HG03196 (cell line): Measurements from ENCODE around the gene MTHFD1L.
"Not testable (repeated sequence)": the region's sequence is repeated elsewhere in the genome, so short reads cannot be mapped to it uniquely, and the experiment has no call there.

Source experiments
- ATAC-seq: cut with Tn5 transposase; IDR thresholded peaks from one replicate; pipeline ENCODE4 v1.9.1; 2021; ENCODE audit not compliant: unreplicated experiment

Gene MTHFD1L

DNA sequence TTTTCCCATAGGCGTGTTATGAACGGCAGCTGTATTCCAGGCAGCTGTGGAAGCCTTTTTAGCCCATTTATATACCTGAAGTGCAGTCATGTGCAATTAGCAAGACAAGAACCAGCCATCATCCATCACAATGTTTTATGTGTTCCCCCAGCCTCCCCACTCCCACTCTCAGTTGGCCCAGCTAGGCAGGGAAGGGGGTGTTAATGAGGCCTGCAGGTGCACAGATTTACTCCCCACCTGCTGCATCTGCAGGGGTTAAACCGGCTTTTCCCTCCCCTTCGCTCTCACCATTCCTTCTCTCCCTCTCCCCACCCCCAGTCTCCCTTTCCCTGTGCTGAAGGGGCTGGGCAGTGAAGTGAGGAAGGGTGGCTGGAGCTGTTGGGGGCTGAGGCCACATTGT, 224.5 kb downstream of the MTHFD1L start:
- no peak for ATAC-seq

DNA sequence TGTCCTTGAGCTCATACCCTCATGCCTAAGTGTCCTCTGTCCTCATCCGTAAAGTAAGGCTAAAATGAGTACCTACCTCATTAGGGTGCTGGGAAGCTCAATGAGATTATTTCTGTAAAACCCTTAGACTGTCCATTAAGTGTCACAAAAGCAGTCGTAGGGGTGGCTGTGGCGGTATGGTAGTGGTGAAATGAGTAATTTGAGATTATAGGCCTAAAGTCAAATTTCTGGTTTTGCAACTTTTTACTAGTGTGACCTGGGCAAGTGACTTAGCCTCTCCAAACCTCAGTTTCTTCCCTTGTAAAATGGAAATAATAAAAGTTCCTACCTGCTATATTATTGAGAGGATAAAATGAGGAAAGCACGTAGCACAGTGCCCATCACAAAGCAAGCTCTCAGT, 226.1 kb downstream of the MTHFD1L start:
- ATAC-seq = no peak

DNA sequence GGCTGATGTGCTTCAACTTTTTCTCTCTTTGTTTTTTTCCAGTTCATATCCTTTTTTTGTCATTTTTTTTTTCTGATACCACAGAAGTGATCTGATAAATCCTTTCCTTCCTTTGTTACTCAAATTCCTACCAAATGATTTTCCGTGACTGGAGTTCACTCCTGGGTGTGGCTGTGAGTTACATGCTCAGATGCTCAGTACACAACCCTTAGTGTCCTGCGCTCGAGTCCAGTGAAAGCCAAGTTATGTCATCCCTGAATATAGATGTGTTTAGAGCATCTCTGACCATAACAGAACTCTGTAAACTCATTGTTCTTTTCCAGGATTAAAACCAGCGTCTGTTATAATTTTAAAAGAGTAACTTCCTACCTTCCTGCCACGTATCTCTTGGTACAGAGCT, 227.1 kb downstream of the MTHFD1L start:
- no peak for ATAC-seq

DNA sequence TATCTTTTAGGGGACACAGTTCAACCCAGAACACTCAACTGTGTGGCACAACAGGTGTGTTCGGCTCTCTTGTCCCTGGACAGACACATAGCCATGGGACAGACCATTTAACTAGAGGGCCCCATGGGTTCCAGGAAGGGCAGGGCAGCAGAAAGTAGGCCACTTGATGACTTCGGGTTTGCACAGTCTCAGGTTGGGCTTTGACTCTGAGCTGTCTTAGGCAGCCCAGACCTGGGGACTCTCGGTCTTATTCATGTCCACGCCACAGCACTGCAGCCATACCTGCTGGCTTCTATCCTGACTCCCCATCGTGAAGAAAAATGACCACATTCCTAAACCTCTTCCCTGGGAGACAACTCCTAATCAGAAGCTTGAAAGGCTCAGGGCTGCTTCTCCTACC, 228.2 kb downstream of the MTHFD1L start:
- ATAC-seq = no peak

DNA sequence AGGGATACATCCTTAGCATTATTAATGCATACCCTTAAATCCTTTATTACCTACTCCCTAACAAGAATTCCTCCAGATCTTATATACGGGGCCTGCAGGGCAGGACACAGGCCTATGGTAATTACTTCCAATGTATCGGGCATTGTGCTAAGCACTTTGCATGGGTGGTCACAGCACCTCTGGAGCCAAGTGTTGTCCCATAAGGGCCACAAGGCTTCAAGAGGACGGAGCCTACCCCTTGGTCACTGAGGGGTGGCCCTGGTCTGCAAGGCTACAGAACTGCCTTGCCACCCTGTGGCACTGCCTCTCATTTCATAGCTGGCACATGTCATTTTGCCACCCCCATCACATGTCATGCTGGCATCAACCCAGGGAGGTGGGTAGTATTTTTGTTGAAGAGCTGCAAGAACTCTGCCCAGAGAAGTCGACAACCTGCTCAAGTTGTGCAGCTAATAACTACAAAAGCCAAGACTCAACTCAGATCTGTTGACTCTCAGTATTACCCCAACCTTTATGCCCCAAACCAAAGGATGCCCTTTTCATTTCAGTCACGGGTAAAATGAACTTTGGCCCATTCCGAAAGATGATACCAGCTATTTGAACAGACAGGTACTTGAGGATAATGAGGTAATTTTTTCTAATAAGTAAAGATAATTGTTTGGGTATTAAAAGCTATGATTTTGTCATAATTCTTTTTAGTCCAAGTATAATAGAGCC, 230.2 kb downstream of the MTHFD1L start:
- no peak for ATAC-seq

DNA sequence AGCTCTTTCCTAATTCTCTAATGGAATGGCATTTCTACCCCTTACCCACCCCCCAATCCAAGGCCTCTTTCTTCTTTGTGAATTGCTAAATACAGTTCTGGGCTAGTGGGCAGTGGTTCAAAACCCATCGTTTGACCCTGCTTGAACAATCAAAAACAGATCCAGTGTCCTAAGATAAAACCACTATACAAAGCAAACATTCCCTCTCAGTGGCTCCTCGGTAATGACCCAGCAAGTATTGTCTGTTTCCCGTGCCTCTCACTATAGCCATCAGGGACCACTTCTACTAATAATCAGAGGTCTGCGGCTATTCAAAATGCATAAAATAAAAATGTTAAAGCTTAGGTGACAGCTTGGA, 230.7 kb downstream of the MTHFD1L start:
- ATAC-seq = no peak

DNA sequence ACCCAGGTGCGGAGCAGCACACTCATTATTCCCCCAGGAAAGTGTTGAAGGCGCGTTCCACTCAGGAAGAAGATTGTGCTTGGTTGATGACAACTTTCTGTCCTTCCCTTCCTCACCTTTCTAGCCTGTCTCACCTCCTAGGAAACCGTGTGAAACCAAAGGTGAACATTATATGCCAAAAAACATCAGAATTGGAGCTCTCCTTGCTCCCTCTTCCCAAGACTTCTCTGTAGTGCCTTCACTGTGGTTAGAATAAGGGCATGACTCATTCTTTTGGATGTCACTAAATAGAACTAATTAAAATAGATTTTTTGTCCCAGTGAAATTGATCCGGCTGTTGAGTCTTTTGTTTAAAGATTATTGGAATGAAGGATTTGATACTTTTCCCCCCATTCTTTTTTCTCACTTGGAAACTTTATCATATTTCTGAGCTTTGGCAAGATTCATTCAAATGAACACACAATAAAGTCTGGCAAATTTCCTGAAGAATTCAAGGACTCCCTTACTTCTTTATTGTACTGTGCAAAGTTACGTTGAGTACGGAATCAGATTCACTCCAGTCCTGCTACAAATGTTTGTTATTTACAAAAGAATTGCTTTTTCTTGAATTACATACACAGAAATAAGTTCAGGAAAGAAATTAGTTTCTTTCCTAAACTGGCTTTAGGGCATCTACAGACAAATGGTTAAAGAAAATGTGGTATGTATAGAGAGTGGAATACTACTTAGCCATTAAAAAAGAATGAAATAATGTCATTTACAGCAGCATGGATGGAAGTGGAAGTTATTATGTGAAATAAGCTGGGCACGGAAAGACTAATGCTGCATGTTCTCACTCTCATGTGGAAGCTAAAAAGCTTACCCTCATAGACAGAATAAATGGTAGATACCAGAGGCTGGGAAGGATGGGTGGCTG, 231.4 kb downstream of the MTHFD1L start:
- ATAC-seq = no peak

DNA sequence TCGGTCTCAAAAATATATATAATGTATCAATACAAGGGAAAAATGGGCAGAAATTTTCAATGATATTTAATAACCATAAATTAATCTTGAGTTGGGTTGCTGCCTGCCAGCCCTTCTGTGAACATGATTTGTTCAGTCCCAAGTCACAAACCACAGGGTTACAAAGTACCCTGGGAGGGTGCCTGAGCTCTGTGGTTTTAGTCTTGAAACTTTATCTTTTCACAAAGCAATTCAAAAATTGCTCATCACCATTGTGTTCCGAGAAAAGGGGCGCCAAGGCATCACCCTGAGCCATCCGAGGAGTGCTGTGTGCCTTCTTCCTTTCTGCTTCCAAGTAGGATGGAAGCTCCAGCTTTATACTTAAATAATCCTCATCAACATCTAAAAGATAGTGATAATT, 232.7 kb downstream of the MTHFD1L start:
- ATAC-seq = no peak

DNA sequence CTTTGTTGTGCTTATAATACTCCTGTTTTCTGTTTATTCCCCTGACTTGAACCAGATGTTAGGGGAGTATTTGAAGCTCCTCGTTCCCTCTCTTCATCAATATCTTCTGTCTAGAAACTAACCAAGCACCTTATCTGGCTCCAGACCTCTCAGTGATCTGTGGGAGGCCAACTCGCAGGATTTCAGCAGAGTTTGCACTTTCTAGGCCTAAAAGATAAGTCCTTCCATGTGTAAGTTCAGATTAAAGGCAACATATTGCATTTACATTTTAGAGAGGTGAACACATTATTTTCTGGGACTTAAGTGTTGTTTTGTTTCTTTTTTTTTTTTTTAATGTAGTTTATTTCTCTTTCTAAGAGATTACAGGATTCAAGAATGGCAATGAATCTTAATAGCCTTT, 234.8 kb downstream of the MTHFD1L start:
- no peak for ATAC-seq

DNA sequence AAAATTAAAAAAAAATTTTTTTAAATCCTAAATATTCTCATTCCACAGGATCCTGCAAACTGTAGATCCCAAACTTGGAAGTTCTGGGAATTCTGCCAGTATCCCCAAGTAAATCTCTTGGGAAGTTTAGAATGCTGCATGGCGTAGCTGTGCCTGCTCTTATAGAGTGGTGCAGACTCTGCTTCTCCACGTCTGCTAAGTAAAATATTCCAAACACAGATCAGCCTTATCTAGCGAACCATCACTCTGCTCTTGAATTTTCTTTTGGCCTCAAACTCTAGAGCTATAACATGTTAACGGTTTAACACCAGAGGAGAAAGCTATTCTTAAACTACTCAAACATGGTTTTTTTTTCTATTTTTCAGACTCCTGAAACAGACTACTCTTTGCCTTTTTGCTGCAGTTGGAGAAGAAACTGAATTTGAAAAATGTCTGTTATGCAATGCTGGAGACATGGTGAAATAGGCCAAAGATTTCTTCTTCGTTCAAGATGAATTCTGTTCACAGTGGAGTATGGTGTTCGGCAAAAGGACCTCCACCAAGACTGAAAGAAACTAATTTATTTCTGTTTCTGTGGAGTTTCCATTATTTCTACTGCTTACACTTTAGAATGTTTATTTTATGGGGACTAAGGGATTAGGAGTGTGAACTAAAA, 235.8 kb downstream of the MTHFD1L start:
- no peak for ATAC-seq

DNA sequence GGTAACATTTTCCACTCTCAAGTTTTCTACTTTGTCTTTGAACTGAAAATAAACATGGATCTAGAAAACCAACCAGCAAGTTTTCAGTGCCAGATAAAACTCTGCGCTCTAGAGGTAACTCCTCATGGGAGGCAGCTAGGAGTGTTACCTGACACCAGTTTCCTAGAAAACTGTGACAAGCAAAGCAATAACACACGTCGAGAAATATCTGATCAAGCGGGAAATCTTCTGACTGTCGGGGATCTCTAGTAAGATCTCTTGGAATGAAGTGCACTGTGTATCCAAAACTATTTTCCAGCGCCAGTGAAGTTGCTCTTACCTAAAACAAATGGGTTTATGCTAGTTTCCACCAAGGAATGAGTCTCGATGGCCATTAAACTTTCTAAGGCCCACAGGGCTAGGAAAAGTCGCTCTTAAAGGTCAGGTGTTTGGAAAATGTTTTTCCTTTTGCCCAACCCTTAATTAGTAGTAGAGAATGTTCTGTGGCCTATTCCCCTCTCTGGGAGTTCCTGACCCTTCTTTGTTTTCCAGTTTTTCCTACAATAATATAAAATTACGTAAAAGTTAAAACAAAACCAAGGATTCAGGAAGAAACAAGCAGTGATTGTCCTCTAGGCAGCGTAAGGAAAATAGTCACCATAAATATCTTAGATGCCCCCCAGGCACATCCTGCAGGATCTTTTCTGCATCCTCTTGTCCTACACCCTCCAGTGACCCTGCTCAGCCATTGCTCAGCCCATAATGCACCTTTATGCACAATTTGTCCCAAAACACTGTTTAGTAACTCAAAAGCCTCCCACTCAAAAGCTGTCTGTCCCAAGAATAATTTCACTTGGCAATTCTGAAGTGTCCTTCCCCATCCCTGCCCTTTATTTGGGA, 236.6 kb downstream of the MTHFD1L start:
- no peak for ATAC-seq

DNA sequence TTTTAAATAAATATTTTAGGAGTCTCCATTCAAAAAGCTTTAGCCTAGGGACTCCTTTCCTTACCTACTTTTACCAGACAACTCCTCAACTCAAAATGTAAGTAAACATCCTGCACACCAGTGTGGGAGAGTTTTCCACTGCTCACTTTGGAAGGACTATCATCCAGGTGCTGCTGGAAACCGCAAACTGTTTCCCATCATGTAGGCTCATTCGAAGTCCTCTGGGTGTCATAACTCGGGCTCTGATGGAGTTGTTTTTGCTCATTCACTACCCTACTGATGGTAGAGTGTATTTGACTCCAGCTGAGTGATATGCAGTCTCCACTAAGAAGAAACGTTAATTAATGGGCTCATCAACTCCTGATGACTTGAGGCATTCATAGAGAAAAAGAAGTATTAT, 237.8 kb downstream of the MTHFD1L start:
- ATAC-seq = no peak

DNA sequence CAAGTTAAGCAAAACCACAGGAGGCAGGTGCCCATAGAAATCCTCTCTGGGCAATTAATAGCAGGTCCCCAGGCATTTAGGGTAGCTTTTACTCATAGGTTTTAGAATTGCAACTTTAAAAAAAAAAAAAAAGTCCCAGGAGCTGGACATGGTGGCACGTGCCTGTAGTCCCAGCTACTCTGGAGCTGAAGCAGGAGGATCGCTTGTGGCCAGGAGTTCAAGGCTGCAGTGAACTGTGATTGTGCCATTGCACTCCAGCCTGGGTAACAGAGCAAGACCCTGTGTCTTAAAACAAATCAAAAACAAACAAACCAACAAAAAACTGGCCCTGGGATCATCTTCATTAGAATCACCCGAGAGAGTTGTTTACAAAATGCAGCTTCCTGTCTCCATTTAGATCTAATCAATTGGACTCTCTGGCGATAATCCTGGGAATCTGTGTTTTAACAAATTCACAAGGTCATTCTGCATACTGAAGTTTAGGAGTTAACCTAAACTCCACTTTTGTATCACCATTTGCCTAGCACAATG, 242.5 kb downstream of the MTHFD1L start:
- no peak for ATAC-seq

DNA sequence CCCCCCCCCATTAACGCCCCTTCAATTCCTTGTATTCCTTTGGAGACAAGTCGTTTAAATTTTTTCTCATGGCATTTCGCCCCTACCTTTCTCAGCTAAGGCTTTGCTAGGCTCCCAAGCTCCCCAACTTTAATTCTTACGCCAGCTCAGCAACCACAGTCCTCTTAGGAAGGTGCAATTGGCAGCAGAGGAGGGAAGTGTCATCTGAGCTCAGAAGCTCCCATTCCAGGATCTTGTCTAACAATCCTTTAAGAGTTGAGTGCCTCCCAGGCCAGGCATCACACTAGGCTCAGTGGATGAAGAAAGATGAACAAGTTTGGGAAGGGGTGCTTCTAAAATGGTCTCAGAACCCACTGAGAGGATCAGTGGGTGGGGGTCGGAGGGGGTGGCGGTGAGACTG, 243.0 kb downstream of the MTHFD1L start:
- no peak for ATAC-seq

DNA sequence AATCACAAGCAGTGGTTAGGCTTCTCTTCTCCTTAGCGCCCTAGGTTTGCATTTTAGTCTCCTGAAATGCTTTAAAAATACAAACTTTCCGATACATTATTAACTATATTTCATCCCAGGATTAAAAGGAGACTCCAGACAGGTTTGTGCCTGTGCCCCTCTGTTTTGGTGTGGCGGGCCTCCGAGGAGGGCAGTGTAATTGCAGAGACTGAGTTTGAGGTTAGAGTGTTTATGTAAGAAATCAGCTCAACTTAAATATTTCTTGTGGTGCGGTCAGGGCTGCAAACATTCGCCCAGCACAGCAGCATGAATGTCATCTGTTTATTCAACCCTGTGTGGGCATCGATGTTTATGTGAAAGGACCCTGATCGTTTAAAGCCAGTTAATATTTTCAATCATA, 243.9 kb downstream of the MTHFD1L start:
- ATAC-seq = no peak

DNA sequence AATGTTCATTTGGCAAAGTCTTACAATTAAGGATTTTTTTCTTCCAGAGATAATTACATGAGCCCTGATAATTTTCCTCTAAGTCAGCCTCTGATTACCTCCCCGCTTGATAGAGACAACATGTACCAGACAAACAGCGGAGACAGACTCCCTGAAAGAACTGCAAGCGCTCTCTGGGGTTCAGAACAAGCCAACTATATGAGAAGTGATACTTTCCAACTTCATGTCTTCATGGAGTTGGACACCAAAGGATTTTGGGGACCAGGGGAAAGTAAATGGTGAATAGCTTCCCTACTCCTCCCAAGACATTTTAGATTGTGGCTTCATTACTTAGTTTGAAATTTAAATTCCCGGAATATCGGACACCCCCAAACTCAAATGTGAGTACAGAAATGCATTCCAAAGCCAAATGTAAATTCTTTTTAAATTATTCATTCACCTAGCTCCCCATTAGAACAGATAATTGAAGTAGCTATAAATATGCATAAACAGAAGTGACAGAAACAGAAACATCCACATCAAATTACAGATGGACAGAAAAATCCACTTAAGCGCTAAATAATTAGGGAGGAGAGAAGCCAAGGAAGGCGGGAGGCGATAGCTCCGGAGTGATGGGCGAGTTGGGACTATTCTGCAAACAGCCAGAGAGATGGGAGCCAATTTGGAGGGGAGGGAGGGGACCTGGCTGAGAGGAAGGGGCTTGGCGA, 244.5 kb downstream of the MTHFD1L start:
- ATAC-seq = no peak

DNA sequence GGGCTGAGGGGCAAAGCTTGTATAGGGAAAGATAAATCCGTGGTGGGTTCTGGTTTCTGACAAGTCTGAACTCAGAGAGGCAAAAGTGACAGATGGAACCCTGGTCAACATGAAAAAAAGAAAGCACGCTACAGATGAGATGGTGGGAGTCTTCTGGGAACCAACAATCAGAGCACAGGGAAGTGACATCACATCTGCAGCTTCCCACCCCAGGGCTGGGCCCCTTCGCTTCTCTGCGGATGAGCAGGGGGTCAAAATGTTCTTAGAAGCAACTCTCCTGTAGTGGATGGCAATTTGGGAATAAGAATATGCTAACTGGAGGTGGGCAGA, 245.0 kb downstream of the MTHFD1L start:
- ATAC-seq = no peak

DNA sequence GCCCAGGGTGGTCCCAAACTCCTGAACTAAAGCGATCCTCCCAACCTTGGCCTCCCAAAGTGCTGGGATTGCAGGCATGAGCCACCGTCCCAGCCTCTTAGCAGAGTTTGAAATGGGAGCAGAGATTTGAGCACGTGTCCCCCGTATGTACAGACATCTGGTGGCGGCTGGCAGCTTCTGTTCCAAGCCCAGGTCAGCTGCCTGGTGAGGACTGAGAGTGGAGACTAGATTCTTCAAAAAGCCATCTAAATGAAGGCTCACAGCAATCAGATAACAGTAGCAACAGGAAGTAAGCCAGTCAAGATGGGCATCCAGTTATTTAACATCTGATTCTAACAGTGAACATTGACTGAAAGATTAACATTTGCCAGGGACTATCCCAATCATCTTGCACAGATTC, 246.2 kb downstream of the MTHFD1L start:
- no peak for ATAC-seq

DNA sequence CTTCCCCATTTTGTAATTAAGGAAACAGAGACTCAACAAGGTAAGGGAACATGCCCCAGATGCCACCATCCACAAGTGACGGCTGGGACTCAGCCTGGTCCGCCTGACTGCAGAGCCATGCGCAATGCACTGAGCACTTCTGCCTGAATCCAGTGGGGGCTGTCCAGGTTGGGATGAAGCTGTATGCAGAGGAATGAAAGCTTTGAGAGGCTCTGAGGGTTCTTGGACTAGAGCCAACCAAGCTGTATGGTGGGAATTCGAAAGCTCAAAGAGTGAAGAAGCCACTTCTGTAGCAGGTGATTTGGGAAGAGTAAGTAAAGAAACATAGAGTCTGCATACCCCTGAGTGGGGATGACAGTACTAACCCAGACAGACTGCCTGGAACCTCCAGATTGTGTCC, 246.6 kb downstream of the MTHFD1L start:
- ATAC-seq = no peak

DNA sequence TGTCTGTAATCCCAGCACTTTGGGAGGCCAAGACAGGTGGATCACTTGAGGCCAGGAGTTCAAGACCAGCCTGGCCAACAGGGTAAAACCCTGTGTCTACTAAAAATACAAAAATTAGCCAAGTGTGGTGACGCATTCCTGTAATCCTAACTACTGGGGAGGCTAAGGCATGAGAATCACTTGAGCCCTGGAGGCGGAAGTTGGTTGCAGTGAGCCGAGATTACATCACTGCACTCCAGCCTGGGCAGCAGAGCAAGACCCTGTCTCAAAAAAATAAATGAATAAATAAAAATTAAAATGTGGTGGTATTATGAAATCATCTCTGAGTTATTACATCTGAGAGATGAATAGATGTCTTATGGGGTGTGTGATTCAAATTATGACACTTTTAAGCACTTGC, 247.4 kb downstream of the MTHFD1L start:
- not testable (repeated sequence) for ATAC-seq
